ENCODE measurements around the gene ARHGAP24.

DNA sequence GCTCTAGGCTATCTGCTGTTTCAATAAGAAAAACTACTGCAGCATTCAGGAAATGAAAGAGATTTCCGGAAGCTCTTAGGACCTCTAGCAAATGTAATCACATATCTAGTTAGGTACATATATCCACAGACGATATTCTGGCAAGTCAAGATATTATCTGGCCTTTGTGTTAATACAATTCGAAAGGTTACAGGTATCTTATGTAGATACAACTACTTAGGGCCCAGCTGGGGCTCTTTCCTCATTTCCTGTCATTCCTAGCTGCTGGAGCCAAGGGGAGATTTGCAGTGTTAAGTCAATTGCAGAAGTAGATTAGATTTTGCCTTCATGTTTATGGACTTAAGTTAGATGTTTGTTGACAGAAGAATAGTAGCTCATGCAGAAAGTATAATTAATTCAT lies 299.5 kb downstream of the ARHGAP24 start:
- TF ChIP-seq, protein P1, sequence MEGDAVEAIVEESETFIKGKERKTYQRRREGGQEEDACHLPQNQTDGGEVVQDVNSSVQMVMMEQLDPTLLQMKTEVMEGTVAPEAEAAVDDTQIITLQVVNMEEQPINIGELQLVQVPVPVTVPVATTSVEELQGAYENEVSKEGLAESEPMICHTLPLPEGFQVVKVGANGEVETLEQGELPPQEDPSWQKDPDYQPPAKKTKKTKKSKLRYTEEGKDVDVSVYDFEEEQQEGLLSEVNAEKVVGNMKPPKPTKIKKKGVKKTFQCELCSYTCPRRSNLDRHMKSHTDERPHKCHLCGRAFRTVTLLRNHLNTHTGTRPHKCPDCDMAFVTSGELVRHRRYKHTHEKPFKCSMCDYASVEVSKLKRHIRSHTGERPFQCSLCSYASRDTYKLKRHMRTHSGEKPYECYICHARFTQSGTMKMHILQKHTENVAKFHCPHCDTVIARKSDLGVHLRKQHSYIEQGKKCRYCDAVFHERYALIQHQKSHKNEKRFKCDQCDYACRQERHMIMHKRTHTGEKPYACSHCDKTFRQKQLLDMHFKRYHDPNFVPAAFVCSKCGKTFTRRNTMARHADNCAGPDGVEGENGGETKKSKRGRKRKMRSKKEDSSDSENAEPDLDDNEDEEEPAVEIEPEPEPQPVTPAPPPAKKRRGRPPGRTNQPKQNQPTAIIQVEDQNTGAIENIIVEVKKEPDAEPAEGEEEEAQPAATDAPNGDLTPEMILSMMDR (IDR thresholded peaks at IDR 0.05; ENCODE audit: poor library complexity), result no peak
- no peak for TF ChIP-seq EZH2 (IDR thresholded peaks at IDR 0.05; ENCODE audit: borderline replicate concordance)
